Activated T-helper 1 cell treated with anti-CD3 and anti-CD28 coated beads, Interleukin-12 subunit alpha, Interleukin-12 subunit beta, Interleukin-2, Interleukin-4 antibody, amounts not matched to agents 30 ng/mL and 10 ng/mL and 1 ng/mL, durations not matched to agents 14 hours and 24 hours and 36 hours (primary cell): ENCODE data around the gene IFT43. TPM values are rescaled to one million over a fixed set of nuclear protein-coding genes. Genes with fewer than 3 reads are reported as not detected.

Experiments
- DNase-seq: peaks from one replicate; pipeline ENCODE4 v3.0.0; 2021; ENCODE audit warnings: low spot score
- H3K27ac Mint-ChIP-seq: one replicate; pipeline ENCODE4 v1.8.0; 2021; ENCODE audit warnings: mild to moderate bottlenecking, mixed read lengths
- H3K27me3 Mint-ChIP-seq: one replicate; pipeline ENCODE4 v1.8.0; 2022; ENCODE audit warnings: mild to moderate bottlenecking, moderate library complexity, mixed read lengths; ENCODE audit not compliant: insufficient read depth
- H3K36me3 Mint-ChIP-seq: one replicate; pipeline ENCODE4 v1.8.0; 2021; ENCODE audit warnings: low read depth, mixed read lengths
- H3K4me1 Mint-ChIP-seq: one replicate; pipeline ENCODE4 v1.8.0; 2021; ENCODE audit warnings: low read depth, mixed read lengths
- H3K4me3 Mint-ChIP-seq: one replicate; pipeline ENCODE4 v1.8.0; 2021; ENCODE audit warnings: mild to moderate bottlenecking, moderate library complexity, mixed read lengths
- H3K9me3 Mint-ChIP-seq: one replicate; pipeline ENCODE4 v1.8.0; 2021; ENCODE audit warnings: mixed read lengths
- intact Hi-C: fragments of 100-400 bp; cut with micrococcal nuclease; formaldehyde crosslinking; loops from one replicate; pipeline ENCODE4 v1.15.1; 2024
- total RNA-seq: library from RNA; stranded (reverse); gene quantifications from 2 replicates; pipeline ENCODE4 v1.2.3, GENCODE V29; 2022

The IFT43 gene
- total RNA-seq, 1 donor from 2014 or later = 8.7 TPM

- Mint-ChIP-seq H3K9me3 (no peaks in the 10 kb centered on the region), H3K4me1 (no peaks in the 10 kb centered on the region), H3K4me3 (no peak overlapping the region), H3K36me3 (no peaks in the 10 kb centered on the region), H3K27ac (no peak overlapping the region), H3K27me3 (peaks cover 2% of the 10 kb centered on the region)
- DNase-seq = no peak
- intact Hi-C loops = no loop called here
Observed at GRCh38 chr14:76117789-76118484, 132.4 kb downstream of the IFT43 start.

GRCh38 chr14:76118594-76118993, 133.0 kb downstream of the IFT43 start:
- intact Hi-C loops = no loop called here
- DNase-seq = no peak
- H3K9me3 Mint-ChIP-seq = no peaks in the 10 kb centered on the region
- no peaks in the 10 kb centered on the region for H3K4me1 Mint-ChIP-seq
- H3K27ac Mint-ChIP-seq = no peak overlapping the region
- no peak overlapping the region for H3K4me3 Mint-ChIP-seq
- H3K36me3 Mint-ChIP-seq = no peaks in the 10 kb centered on the region
- peaks cover 2% of the 10 kb centered on the region for H3K27me3 Mint-ChIP-seq

- Mint-ChIP-seq H3K36me3 (no peaks in the 10 kb centered on the region), H3K4me3 (no peak overlapping the region)
Observed at GRCh38 chr14:76121089-76121748, 135.7 kb downstream of the IFT43 start.

GRCh38 chr14:76123426-76124225, 138.1 kb downstream of the IFT43 start:
- Mint-ChIP-seq H3K27me3 (peaks cover 6% of the 10 kb centered on the region), H3K36me3 (no peaks in the 10 kb centered on the region), H3K4me1 (no peaks in the 10 kb centered on the region), H3K27ac (no peak overlapping the region), H3K9me3 (no peaks in the 10 kb centered on the region), H3K4me3 (no peak overlapping the region)
- no peak for DNase-seq
- intact Hi-C loops = no loop called here

More at GRCh38 chr14:76121089-76121748, 135.7 kb downstream of the IFT43 start:
- Mint-ChIP-seq H3K27me3 (peaks cover 4% of the 10 kb centered on the region), H3K27ac (no peak overlapping the region), H3K9me3 (no peaks in the 10 kb centered on the region), H3K4me1 (no peaks in the 10 kb centered on the region)
- intact Hi-C loops = no loop called here
- DNase-seq = no peak

- Mint-ChIP-seq H3K36me3 (no peaks in the 10 kb centered on the region), H3K27me3 (peaks cover 7% of the 10 kb centered on the region), H3K4me3 (no peak overlapping the region), H3K27ac (no peak overlapping the region), H3K9me3 (no peaks in the 10 kb centered on the region), H3K4me1 (no peaks in the 10 kb centered on the region)
- intact Hi-C loops = no loop called here
- DNase-seq = no peak
Observed at GRCh38 chr14:76125511-76125910, 139.9 kb downstream of the IFT43 start.

GRCh38 chr14:76126076-76126475, 140.5 kb downstream of the IFT43 start:
- intact Hi-C loops = no loop called here
- DNase-seq = no peak
- no peak overlapping the region for H3K4me3 Mint-ChIP-seq
- no peaks in the 10 kb centered on the region for H3K4me1 Mint-ChIP-seq
- H3K9me3 Mint-ChIP-seq = no peaks in the 10 kb centered on the region
- H3K27ac Mint-ChIP-seq = no peak overlapping the region
- peaks cover 11% of the 10 kb centered on the region for H3K27me3 Mint-ChIP-seq
- H3K36me3 Mint-ChIP-seq = no peaks in the 10 kb centered on the region

- H3K27me3 Mint-ChIP-seq = peaks cover 18% of the 10 kb centered on the region
- H3K9me3 Mint-ChIP-seq = no peaks in the 10 kb centered on the region
- no peak overlapping the region for H3K4me3 Mint-ChIP-seq
- H3K4me1 Mint-ChIP-seq = no peaks in the 10 kb centered on the region
- no peak for DNase-seq
- no peak overlapping the region for H3K27ac Mint-ChIP-seq
- intact Hi-C loops = no loop called here
- H3K36me3 Mint-ChIP-seq = no peaks in the 10 kb centered on the region
Observed at GRCh38 chr14:76129851-76130576, 144.5 kb downstream of the IFT43 start.

GRCh38 chr14:76131071-76131965, 145.8 kb downstream of the IFT43 start:
- Mint-ChIP-seq H3K36me3 (no peaks in the 10 kb centered on the region), H3K27me3 (peaks cover 25% of the 10 kb centered on the region), H3K4me3 (no peak overlapping the region), H3K4me1 (no peaks in the 10 kb centered on the region), H3K9me3 (no peaks in the 10 kb centered on the region), H3K27ac (no peak overlapping the region)
- no peak for DNase-seq
- intact Hi-C loops = no loop called here

GRCh38 chr14:76133103-76133502, 147.5 kb downstream of the IFT43 start:
- Mint-ChIP-seq H3K4me1 (no peaks in the 10 kb centered on the region), H3K27ac (no peak overlapping the region), H3K9me3 (no peaks in the 10 kb centered on the region), H3K4me3 (no peak overlapping the region), H3K27me3 (peaks cover 34% of the 10 kb centered on the region), H3K36me3 (no peaks in the 10 kb centered on the region)
- intact Hi-C loops = no loop called here
- no peak for DNase-seq

Other genes starting within 250 kb of the IFT43 start
- 2.2 and 3.0 TPM in 2 replicates for gene TGFB3, start 3.8 kb upstream of the IFT43 start, total RNA-seq
- gene GPATCH2L, start 166.2 kb downstream of the IFT43 start, total RNA-seq = 56.1 and 60.9 TPM in 2 replicates